Measurements from ENCODE around the gene ZNF429. TPM values are rescaled to one million over a fixed set of nuclear protein-coding genes. Genes with fewer than 3 reads are reported as not detected.
A peak's percentile ranks its signal among the peaks of the same experiment; 100 is the strongest.
"Not testable (repeated sequence)": the region's sequence is repeated elsewhere in the genome, so short reads cannot be mapped to it uniquely, and the experiment has no call there.

ZNF429 gene
- total RNA-seq, 1 donor: 5.5 TPM

DNA sequence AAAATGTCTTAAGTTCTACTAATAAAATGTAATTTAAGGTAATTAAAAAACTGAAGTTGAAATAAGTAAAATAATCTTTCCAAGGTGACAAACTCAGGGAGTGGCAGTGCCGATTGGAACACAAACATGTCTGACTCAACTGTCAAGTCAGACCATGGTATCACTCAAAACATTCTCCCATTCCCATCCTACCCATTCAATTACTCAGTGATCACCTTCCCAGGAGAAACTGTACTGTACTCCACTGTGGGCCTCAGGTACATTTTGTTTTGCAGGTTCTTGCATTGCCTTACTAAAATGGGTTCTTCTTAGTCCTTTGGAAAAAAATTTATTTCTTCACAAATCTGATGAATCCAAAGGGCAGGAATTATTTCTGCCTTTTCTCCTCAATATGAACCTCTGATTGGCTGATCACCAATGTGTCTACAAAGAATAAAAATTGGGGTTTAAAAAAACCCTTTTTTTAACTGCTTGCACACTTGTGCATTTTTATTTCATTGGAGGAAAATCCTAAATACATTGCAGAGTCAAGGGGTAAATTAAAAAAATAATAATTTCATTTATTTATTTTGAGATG lies 96.8 kb downstream of the ZNF429 start:
- no peak for DNase-seq (ENCODE audit: low read depth)
- TF ChIP-seq CTCF (IDR thresholded peaks at IDR 0.05; ENCODE audit: insufficient read depth, low read length): no peak

DNA sequence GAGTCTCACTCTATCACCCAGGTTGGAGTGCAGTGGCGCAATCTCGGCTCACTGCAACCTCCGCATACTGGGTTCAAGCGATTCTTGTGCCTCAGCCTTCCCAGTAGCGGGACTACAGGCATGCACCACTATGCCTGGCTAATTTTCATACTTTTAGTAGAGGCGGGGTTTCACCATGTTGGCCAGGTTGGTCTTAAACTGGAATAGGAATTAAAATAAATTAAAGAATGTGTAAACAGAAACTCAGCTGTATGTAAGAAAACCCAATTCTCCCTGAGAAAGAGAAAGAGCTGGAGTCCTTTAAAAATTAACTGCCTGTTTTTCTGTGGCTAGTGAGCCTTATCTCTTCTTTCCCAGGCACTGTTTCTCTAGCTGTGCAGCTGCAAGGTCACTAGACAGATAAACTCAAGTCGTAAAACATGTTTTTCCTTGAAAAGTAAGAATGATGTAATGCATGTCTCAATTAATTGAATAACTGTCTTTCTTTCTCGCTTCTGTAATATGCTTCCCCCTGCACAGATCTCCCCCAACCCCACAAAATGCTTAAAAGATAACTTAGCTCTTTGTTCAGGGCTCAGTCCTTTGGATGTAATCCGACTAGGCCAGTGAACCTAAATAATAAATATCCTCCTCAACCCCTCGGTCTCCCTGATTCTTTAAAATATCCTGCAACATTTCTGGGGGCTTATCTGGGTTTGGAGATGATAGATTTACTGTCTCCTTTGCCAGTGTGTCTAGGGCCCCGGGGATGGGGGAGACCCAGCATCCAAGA lies 97.4 kb downstream of the ZNF429 start:
- DNase-seq (ENCODE audit: low read depth); H3K4me3 ChIP-seq (ENCODE audit: low read depth, low read length): not testable (repeated sequence)

More for the DNA sequence above, 96.8 kb downstream of the ZNF429 start:
- no peak overlapping the region for H3K4me3 ChIP-seq (ENCODE audit: low read depth, low read length)

- TF ChIP-seq CTCF (IDR thresholded peaks at IDR 0.05; ENCODE audit: insufficient read depth, low read length): no peak
- H3K4me3 ChIP-seq (ENCODE audit: low read depth, low read length): no peak overlapping the region
- no peak for DNase-seq (ENCODE audit: low read depth)
Observed at GRCh38 chr19:21603431-21604231, 98.2 kb downstream of the ZNF429 start.

DNA sequence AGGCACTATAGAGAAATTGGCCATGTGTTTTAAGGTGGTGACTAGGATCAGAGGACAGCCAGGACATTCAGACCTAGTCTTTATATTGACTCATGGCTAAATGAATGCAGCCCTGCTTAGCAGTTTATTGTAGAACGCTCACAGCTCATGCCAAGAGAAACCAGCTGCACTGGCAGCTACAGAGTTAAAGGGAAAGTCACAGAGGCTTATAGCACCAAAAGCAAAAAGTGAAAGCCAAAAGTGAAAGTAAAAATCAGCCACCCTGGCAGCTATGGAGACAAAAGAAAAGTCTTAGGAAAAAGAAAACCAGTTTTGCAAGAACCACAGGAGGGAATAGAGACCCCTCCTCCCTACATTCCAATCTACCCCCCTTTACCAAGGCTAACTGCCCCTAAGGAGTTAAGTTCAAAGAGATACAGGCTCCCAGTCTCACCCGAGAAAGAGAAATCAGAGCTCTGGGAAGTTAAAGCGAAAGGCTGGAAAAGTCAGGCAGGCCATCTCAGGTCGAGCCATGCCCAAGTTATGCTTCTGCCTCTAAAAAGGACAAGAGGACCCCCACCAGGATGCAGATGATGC lies 99.0 kb downstream of the ZNF429 start:
- DNase-seq (ENCODE audit: low read depth): peak; percentile 19
- no peak for TF ChIP-seq CTCF (IDR thresholded peaks at IDR 0.05; ENCODE audit: insufficient read depth, low read length)
- H3K4me3 ChIP-seq (ENCODE audit: low read depth, low read length): peak overlapping the region; percentile 57

Other genes starting within 250 kb of the ZNF429 start
- 8.8 and 15.9 TPM in 2 replicates for gene ZNF708, start 176.2 kb upstream of the ZNF429 start, total RNA-seq (ENCODE audit: low replicate concordance)
- 2.9 and 6.4 TPM in 2 replicates for gene ZNF738, start 146.6 kb upstream of the ZNF429 start, total RNA-seq (ENCODE audit: low replicate concordance)
- 10.8 and 19.1 TPM in 2 replicates for gene ZNF493, start 108.5 kb upstream of the ZNF429 start, total RNA-seq (ENCODE audit: low replicate concordance)